HEK293 (cell line): ENCODE results near the gene COTL1.

Experiments
- TCF7L2 ChIP-seq: IDR thresholded peaks from 2 replicates; pipeline ENCODE4 v1.6.1; 2011; ENCODE audit warnings: low read depth, mild to moderate bottlenecking, inconsistent platforms, low read length, moderate library complexity, borderline replicate concordance
- ZNF24 ChIP-seq: fragments of 450-650 bp; formaldehyde crosslinking; IDR thresholded peaks from 2 replicates; pipeline ENCODE4 v1.5.1; 2016; ENCODE audit warnings: missing biosample characterization, missing genetic modification characterization
- TF ChIP-seq, protein P1 (sequence below): fragments of 450-650 bp; formaldehyde crosslinking; IDR thresholded peaks from 2 replicates; pipeline ENCODE4 v1.5.1; 2016; ENCODE audit warnings: missing biosample characterization, missing genetic modification characterization
- TF ChIP-seq, protein P2 (sequence below): sonication (generic); formaldehyde crosslinking; IDR thresholded peaks from 2 replicates; pipeline ENCODE4 v1.8.1; 2022; ENCODE audit warnings: mild to moderate bottlenecking, moderate library complexity, missing genetic modification reagents
- TF ChIP-seq, protein P3 (sequence below): IDR thresholded peaks from 2 replicates; pipeline ENCODE4 v1.6.1; 2011; ENCODE audit warnings: mild to moderate bottlenecking, low read depth, low read length, borderline replicate concordance
- TF ChIP-seq, protein P4 (sequence below): fragments of 450-650 bp; formaldehyde crosslinking; IDR thresholded peaks from 2 replicates; pipeline ENCODE4 v1.5.1; 2016; ENCODE audit warnings: missing biosample characterization, missing genetic modification characterization

DNA sequence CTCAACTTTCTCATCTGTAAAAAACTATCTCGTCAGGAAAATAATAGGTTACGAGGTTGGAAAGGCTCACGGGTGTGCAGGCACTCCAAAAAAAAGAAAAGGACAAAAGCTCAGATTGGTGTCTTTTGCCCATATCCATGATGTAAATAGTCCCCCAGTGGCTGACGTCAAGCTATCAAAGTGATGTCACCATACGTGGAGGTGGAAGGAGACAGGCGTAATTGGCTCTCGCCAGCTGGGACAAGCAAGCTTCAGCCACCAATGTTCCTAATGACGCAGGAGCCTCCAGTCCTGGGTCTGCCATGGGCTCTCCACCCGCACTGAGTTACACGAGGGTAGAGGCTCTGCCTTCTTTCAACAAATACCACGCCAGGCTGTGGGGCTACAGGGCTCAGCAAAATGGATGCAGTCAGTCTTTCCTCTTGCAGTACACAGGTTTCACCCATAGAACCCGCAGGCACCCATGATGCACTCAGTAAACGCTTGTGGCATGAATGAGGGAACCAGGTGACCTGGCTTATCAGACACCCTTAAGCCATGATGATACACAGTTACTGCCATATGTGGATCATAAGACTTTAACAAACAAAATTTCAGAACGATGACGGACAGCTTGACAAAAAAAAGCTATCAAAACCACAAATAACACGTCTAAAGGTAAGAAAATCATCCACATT, 50.5 kb downstream of the COTL1 start:
- no peak for TF ChIP-seq TCF7L2
- TF ChIP-seq, protein P1, sequence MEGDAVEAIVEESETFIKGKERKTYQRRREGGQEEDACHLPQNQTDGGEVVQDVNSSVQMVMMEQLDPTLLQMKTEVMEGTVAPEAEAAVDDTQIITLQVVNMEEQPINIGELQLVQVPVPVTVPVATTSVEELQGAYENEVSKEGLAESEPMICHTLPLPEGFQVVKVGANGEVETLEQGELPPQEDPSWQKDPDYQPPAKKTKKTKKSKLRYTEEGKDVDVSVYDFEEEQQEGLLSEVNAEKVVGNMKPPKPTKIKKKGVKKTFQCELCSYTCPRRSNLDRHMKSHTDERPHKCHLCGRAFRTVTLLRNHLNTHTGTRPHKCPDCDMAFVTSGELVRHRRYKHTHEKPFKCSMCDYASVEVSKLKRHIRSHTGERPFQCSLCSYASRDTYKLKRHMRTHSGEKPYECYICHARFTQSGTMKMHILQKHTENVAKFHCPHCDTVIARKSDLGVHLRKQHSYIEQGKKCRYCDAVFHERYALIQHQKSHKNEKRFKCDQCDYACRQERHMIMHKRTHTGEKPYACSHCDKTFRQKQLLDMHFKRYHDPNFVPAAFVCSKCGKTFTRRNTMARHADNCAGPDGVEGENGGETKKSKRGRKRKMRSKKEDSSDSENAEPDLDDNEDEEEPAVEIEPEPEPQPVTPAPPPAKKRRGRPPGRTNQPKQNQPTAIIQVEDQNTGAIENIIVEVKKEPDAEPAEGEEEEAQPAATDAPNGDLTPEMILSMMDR, result no peak
- TF ChIP-seq, protein P2, sequence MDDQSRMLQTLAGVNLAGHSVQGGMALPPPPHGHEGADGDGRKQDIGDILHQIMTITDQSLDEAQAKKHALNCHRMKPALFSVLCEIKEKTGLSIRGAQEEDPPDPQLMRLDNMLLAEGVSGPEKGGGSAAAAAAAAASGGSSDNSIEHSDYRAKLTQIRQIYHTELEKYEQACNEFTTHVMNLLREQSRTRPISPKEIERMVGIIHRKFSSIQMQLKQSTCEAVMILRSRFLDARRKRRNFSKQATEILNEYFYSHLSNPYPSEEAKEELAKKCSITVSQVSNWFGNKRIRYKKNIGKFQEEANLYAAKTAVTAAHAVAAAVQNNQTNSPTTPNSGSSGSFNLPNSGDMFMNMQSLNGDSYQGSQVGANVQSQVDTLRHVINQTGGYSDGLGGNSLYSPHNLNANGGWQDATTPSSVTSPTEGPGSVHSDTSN (CRISPR knock-in tag), result no peak
- TF ChIP-seq, protein P3, sequence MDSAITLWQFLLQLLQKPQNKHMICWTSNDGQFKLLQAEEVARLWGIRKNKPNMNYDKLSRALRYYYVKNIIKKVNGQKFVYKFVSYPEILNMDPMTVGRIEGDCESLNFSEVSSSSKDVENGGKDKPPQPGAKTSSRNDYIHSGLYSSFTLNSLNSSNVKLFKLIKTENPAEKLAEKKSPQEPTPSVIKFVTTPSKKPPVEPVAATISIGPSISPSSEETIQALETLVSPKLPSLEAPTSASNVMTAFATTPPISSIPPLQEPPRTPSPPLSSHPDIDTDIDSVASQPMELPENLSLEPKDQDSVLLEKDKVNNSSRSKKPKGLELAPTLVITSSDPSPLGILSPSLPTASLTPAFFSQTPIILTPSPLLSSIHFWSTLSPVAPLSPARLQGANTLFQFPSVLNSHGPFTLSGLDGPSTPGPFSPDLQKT, result no peak
- TF ChIP-seq ZNF24 (tag by site-specific recombination), result no peak
- TF ChIP-seq, protein P4, sequence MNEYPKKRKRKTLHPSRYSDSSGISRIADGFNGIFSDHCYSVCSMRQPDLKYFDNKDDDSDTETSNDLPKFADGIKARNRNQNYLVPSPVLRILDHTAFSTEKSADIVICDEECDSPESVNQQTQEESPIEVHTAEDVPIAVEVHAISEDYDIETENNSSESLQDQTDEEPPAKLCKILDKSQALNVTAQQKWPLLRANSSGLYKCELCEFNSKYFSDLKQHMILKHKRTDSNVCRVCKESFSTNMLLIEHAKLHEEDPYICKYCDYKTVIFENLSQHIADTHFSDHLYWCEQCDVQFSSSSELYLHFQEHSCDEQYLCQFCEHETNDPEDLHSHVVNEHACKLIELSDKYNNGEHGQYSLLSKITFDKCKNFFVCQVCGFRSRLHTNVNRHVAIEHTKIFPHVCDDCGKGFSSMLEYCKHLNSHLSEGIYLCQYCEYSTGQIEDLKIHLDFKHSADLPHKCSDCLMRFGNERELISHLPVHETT (tag by site-specific recombination), result no peak
